ENCODE results near the gene CD59.
"Not testable (repeated sequence)": the region's sequence is repeated elsewhere in the genome, so short reads cannot be mapped to it uniquely, and the experiment has no call there.

CD59 gene

DNA sequence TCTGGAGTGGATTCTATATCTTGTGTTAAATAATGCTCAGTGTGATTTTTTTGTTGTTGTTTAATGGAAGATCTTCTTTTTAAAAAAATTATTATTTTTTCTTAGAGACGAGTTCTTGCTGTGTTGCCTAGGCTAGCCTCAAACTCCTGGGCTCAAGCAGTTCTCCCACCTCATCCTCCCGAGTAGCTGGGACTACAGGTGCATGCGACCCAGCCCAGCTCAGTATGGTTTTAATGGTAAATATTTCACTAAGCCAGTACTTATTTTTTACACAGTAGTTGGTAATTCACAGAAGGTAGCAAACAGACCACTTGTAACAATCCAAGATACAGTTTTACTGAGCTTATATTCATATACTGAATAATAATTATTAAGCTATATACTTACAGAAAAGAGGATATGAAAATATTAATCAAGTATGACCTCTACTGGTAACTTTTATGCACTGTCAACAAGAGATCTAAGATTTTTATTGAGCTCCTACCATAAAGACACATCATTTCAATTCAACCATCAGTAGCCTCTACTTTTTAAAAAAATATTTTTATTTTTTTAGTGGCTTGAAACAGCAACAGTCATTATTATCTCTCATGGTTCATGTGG, 6.1 kb upstream of the CD59 start:
- DNase-seq: no peak

DNA sequence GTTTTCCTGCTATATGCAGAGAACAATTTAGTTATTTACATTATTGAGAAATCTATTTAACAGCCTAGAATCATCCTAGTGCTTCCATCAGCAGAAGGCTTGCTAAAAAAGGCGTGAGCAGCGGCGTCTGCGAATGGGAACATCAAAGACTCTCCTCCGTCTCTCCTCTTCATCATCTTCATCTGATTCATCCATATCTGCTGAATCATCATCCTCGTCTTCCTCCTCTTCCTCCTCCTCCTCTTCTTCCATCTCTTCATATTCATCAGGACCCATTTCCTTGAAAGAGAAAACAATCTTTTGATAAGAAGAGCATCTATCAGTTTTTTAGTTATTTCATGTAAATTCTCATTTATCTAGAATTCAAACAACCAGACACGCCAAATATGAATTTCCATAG, 5.6 kb upstream of the CD59 start:
- DNase-seq: no peak

DNA sequence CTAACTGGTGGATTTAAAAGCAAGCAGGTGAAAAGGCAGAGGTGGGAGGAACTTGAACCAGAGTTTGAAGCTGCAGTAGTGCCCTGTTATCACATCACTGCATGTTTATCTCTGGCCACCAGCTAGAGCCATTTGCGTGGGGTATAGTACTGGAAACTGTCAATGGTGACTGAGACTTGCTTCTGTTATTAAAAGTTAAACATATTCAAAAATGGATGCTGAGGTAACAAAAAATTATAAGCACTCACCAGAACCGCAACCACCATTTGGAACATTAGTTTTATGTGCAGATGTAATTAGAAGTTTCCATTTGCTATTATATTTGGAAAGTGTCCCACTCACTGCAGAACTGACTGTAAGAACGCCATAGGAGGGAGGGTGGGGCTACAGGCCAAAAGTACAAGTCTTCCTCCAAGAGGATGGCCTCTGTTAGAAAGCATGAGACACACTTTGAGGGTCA, 1.2 kb upstream of the CD59 start:
- no peak for DNase-seq

DNA sequence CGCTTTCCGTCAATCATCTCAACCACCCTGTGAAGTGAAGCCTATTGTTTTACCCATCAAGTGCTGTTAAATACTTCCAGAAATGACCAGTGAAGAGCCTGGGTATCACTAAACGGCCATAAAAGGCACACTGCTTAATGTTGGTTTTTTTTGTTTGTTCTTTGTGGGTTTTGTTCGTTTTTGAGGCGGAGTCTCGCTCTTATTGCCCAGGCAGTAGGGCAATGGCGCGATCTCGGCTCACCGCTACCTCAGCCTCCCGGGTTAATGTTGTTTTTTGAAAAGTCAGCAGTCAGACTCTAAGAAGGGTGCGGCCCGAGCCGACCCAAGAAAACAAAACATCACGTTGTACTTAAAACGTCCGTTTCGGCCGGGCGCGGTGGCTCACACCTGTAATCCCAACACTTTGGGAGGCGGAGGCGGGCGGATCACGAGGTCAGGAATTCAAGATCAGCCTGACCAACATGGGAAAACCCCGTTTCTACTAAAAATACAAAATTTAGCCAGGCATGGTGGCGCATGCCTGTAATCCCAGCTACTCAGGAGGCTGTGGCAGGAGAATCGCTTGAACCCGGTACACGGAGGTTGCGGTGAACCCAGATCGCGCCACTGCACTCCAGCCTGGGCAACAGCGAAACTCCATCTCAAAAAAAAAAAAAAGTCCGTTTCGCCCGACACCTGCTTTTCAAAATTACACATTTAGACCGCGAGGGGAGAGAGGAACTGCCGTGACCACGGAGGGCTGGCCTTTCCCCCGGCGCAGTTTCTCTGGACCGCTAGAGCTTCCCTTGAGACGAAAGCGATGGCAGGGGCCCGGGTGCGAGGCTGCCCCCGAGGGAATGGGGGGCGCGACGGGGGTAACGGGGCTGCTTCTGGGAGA, 714 bp downstream of the CD59 start:
- DNase-seq: peak; percentile 58

DNA sequence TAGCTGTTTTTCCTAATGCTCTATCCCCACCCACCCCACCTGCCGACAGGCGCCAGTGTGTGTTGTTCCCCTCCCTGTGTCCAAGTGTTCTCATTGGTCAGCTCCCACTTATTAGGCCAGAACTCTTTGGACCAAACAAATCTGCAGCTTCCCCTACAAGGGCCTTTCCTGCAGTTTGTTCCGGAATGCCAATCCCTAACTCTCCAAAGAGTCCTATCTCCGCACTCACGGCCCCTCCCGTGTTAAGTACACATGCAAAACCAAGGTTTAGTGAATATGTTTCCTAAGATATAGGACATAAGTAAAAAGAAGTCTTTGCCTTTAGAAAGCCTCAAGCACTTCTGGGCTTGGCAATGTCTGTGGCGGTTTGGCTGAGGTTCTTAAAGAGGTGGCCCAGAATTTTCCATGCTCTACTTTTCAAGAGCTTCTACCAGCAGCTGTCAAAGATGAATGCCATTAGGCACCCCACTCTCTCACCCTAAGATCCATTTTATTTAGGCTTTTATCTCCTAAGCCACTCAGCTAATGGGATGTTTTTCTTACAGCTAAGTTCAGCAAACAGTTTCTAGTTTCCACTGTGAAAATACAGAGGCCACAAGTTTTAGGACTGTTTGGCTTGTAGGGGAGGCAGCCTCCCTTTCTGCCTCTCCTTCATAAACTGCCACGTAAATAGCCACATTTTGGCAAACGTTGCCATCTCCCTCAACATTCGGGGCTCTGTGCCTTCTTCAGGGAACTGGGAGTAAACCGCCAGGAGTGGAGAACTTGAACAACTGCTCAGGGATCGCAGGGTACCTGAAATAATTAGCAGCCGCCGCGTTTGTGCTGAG, 1.6 kb downstream of the CD59 start:
- DNase-seq: no peak

DNA sequence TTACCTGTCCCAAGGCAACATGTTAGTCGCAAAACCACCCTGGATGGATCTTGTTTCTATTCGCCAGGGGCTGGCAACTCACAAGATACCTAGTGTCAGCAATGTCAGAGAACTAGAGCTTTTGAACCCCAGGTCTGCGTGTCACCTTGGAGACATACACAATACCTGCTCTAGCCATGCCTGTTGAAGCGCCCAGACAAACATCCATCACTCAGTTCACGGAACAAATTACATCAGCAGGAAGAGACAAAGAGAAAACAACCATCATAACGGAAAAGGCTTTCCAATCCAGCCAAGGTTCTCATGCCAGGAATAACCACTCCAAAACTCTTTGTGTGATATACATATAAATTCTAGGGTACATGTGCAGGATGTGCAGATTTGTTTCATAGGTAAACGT, 2.2 kb downstream of the CD59 start:
- no peak for DNase-seq

DNA sequence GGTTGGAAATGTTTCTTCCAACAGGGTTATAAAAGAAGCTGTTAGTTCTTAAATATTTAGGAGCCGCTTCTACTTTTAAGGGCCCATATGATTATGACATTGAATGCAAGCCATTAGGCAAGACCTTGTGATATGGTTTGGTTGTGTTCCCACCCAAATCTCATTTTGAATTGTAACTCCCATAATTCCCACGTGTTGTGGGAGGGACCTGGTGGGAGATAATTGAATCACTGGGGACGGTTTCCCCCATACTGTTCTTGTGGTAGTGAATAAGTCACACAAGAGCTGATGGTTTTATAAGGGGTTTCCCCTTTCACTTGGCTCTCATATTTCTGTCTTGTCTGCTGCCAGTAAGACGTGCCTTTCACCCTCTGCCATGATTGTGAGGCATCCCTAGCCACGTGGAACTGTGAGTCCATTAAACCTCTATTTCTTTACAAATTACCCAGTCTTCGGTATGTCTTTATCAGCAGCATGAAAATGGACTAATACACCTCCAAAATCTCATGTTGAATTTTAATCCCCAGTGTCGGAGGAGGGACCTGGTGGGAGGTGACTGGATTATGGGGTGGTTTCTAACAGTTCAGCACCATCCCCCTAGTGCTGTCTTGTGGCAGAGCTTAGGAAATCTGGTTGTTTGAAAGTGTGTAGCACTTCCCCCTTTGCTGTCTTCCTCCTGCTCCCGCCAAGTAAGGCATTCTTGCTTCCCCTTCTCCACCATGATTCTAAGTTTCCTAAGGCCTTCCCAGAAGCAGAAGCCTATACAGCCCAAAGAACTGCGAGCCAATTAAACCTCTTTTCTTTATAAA, 4.3 kb downstream of the CD59 start:
- no peak for DNase-seq

DNA sequence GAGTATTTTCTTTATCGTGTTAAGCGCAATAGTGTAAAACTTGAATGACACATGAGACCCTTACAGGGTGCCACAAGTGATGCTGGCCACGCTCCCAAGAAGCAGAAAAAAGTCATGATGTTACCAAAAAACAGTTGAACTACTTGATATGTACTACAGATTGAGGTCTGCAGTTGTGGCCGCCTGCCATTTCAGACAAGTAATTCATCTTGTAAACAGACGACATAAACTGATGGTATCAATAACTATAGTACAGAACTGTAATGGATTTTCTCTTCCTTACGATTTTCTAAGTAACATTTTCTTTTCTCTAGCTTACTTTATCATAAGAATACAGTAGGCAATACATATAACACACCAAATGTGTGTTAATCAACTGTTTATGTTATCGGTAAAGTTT, 5.5 kb downstream of the CD59 start:
- no peak for DNase-seq

DNA sequence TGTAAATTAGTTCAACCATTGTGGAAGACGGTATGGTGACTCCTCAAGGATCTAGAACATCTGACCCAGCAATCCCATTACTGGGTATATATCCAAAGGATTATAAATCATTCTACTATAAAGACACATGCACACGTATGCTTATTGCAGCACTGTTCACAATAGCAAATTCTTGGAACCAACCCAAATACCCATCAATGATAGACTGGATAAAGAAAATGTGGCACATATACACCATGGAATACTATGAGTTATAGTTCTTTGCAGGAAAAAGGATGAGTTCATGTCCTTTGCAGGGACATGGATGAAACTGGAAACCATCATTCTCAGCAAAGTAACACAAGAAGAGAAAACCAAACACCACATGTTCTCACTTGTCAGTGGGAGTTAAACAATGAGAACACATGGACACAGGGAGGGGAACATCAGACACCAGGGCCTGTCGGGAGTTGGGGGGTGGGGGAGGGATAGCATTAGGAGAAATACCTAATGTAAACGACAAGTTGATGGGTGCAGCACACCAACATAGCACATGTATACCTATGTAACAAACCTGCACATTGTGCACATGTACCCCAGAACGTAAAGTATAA, 7.1 kb downstream of the CD59 start:
- DNase-seq: not testable (repeated sequence)

DNA sequence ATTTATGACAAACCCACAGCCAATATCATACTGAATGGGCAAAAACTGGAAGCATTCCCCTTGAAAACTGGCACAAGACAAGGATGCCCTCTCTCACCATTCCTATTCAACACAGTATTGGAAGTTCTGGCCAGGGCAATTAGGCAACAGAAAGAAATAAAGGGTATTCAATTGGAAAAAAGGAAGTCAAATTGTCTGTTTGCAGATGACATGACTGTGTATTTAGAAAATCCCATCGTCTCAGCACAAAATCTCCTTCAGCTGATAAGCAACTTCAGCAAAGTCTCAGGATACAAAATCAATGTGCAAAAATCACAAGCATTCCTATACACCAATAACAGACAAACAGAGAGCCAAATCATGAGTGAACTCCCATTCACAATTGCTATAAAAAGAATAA, 8.7 kb downstream of the CD59 start:
- not testable (repeated sequence) for DNase-seq

DNA sequence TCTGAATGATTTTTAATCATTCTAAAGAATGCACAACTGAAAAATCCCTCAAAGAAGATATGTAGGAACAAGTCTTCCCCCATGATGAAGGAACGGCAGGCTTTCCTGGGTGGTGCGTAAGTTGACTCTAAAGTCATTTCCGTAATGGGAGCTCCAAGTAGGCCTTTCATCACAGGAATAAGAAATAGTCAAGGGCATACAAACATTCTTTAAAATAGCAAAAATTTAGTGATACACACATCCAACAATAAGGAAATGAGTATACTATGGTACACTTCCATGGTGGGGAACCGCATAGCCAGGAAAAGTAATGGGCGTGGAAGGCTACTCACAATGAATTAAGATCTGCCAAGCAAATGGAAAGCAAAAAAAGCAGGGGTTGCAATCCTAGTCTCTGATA, 10.7 kb downstream of the CD59 start:
- DNase-seq: no peak

DNA sequence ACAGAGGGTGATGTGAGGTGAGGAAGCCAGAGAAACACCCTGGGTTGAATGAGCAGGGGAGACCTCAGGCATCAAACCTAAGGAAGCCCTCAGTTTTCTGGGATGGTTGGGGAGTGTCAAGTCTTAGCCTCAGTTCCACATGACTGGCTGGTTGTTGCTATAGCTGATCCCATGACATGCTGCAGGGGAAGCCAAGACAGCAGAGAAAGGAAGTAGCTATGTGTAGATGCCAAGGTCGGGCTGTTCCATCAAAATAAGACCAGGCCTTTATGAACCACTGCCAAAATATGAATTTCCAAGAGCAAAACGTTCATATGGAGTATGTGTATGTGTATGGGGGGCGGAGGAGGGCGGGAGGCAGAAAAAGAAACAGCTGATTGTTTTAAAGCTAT, 11.6 kb downstream of the CD59 start:
- no peak for DNase-seq

DNA sequence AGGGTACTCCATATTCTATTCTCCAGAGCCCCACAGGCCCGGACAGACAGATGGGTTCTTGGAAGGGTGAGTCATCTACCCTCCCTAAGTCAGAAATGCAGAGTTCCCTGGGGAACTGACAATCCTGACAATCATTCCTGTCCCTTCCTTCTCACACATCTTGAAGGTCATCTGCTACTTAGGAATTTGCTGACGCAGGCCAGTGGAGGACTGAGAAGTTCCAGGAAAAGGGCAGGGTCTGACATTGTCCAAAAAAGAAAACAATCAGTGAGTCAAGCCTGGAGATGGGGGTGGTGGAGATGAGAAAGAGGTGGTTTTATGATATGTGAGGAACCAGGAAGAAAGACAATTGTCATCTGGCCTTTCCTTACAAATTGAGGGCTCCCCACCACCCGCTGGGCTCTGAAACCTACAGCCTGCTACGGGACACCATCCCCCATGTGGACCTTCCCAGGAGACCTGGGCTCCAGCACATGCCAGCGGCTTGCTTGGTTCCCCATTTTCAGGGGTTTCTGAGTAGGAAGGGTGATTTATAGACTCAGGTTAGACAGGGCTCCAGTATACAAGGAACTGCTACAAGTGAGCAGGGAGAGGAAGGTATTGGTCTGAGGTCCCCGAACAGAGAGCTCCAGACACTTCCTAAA, 12.9 kb downstream of the CD59 start:
- no peak for DNase-seq

DNA sequence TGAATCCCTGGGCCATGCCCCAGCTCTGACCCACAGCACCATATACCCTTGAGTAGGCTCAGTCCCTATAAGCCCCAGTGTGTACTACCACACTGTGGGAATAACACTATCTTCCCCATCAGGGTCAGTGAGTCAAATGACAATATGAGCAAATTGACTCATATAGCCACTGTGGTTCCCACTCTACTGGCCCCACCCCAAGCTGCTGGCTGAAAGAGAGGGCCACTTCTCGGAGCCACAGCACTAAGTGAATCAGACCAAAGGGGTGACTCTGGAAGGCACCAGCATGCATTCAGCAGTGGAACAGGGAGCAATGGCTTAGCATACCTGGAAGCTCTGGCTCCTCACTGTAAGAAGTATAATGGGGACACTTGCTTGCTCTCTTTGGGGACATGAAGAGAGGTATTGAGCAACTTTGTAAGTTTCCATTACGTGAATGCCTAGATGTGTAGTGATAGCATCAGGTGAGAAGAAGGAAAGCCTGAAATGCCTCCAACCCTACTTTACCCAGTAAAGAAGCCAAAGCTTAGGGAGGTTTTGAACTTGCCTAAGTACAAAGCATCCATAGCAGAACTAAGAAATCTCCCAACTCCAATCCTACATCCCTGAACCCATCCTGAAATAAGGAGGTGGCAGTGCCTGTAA, 13.5 kb downstream of the CD59 start:
- DNase-seq: no peak

DNA sequence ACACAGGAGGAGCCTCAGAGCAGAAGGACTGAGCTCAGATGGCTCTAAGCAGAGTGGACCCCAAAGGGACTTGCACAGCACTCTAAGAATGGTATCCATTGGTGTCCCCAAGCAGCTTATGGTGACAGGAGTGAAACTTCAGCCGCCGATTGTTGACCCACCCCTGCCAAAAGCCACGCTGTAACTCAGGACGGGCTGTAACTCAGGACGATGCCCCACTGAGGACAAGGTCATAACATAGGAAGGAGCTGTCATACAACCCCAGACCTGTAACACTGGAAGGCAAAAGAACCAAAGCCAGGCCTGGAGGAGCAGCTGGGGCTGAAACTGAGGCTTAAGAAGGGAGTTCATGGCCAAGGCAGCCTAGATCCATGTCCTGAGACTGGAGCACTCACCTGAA, 14.2 kb downstream of the CD59 start:
- no peak for DNase-seq

DNA sequence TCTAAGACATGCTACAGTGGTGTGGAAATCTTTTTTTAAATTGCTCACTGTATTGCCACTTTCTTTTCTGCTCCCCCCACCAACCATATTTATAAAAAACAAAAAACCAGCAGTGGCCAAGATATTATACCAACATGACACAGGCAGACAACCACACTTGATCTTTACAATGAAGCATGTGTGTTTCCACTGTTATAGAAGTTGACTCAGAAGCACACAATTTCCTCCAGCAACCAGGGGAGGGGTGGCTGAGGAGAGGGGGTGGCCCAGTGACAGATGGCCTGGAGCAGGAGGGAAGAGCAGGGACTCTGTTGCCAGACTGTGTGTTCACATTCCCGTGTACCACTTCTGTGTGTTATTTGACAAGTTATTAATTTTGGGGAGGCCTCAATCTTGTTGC, 14.8 kb downstream of the CD59 start:
- no peak for DNase-seq

DNA sequence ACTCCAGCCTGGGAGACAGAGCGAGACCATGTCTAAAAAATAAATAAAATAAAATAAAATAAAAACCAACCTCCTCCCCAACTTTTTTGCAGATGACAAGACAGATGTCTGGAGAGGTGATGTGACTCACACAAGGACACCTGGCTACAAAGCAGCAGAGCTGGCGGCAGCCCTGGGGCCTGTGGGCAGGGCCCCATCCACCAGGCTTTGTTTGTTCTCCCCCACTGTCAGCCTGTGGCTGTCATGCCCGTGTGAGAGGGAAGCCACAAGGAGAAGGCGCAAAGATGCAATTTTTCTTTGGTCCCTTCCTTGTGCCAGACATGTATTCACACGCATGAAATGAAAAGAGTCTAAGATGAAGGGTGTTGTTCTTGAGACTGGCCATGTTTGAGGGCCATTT, 16.6 kb downstream of the CD59 start:
- no peak for DNase-seq

DNA sequence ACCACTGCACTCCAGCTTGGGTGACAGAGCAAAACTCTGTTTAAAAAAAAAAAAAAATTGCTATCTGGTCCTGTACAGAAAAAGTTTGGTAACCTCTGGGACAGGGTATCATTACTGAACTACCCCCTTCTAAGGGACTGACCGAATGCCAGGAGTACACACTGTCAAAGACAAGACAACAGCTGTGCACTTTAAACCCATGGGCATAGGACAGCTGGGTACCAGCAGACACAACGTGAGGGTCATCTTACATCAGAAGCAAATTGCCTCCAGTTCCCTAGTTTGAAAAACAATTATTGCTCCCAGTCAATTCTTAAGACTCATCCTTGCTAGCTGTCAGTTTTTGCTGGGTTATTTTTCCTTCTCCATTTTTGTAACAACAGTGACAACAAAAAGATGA, 17.8 kb downstream of the CD59 start:
- DNase-seq: no peak

DNA sequence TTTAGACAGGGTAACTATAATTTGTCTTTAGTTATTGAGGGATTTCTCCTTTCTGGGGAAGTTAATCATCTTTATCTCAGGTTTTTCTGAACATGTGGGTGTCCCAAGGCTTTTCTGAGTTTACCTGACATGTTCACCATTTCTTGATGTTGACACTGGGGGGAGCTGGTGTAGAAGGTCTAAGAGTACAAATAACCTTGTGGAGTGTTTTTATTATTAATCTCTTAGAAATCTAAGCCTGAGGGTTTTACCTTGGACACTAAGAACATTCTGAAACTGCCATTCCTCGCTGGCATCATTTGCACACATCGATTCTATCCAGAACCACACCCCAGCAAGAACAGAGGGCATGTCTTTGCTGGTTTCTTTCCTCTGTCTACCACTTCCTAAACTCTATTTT, 20.0 kb downstream of the CD59 start:
- no peak for DNase-seq

DNA sequence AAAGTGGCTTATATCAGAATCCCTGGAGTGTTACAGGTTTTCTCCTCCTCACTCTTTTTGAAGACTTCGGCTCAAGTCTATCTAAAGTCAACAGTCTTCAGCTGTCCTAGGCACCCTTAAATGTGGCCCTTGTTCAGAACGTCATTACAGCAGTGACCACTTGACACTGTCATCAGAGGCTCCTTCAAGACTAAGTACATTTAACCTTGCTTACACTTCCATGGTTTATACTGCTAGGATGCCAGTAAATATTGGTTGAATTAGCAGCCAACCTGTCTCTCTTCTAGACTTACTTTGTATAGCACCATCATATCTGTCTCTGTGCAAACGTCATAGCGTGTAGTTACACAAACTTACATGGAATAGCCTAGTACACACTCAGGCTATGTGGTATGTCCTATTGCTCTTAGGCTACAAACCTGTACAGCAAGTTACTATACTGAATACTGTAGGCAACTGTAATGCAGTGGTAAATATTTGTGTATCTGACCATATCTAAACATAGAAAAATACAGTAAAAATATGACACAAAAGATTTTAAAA, 22.3 kb downstream of the CD59 start:
- DNase-seq: no peak
